ENCODE results near the gene PRPF8. TPM values are rescaled to one million over a fixed set of nuclear protein-coding genes. Genes with fewer than 3 reads are reported as not detected.

Gene PRPF8
- total RNA-seq, 1 donor from 2014 or later: 202 TPM

GRCh38 chr17:1651559-1651844 lies 33.2 kb downstream of the PRPF8 start:
- H3K9me3 Mint-ChIP-seq (ENCODE audit: unreplicated experiment): no peaks in the 10 kb centered on the region
- H4K20me1 ChIP-seq (ENCODE audit: insufficient read depth, low read length): peaks cover 49% of the 10 kb centered on the region
- no peaks in the 10 kb centered on the region for H3K79me2 ChIP-seq (ENCODE audit: insufficient read depth, low read length)
- no peak overlapping the region for H3K4me3 Mint-ChIP-seq (ENCODE audit: unreplicated experiment)
- H3K27ac ChIP-seq (ENCODE audit: low read depth, low read length): no peak overlapping the region
- TF ChIP-seq CTCF (IDR thresholded peaks at IDR 0.05; ENCODE audit: insufficient read depth, low read depth, low read length) (no peak), EZH2 (IDR thresholded peaks at IDR 0.05; ENCODE audit: insufficient read depth, low read length) (no peak)
- H3K36me3 Mint-ChIP-seq (ENCODE audit: low read depth, unreplicated experiment): peaks cover 19% of the 10 kb centered on the region
- no peak for FAIRE-seq
- H3K4me2 ChIP-seq (ENCODE audit: low read length): no peak overlapping the region
- peaks cover 12% of the 10 kb centered on the region for H3K4me1 ChIP-seq (ENCODE audit: insufficient read depth, low read length)
- peaks cover 52% of the 10 kb centered on the region for H3K36me3 ChIP-seq (ENCODE audit: insufficient read depth, low read length)
- H2AFZ ChIP-seq (ENCODE audit: low read depth, low read length): no peak overlapping the region
- no peak overlapping the region for H3K27ac Mint-ChIP-seq (ENCODE audit: unreplicated experiment)
- H3K27me3 Mint-ChIP-seq (ENCODE audit: low read depth, unreplicated experiment): no peaks in the 10 kb centered on the region
- no peak overlapping the region for H3K4me3 ChIP-seq (ENCODE audit: insufficient read depth, low read depth, low read length)
- H3K9me3 ChIP-seq (ENCODE audit: insufficient read depth, low read depth, low read length): no peaks in the 10 kb centered on the region
- DNase-seq (ENCODE audit: low read depth): no peak
- no peaks in the 10 kb centered on the region for H3K27me3 ChIP-seq (ENCODE audit: insufficient read depth, low read length)
- peaks cover 1% of the 10 kb centered on the region for H3K4me1 Mint-ChIP-seq (ENCODE audit: low read depth, unreplicated experiment)
- no peak overlapping the region for H3K9ac ChIP-seq (ENCODE audit: low read length)

- Histone ChIP-seq H3K79me2 (ENCODE audit: insufficient read depth, low read length) (no peaks in the 10 kb centered on the region), H3K4me1 (ENCODE audit: insufficient read depth, low read length) (peaks cover 12% of the 10 kb centered on the region), H4K20me1 (ENCODE audit: insufficient read depth, low read length) (peaks cover 45% of the 10 kb centered on the region), H3K36me3 (ENCODE audit: insufficient read depth, low read length) (peaks cover 47% of the 10 kb centered on the region), H3K27ac (ENCODE audit: low read depth, low read length) (no peak overlapping the region), H3K4me2 (ENCODE audit: low read length) (no peak overlapping the region), H3K27me3 (ENCODE audit: insufficient read depth, low read length) (no peaks in the 10 kb centered on the region), H2AFZ (ENCODE audit: low read depth, low read length) (no peak overlapping the region), H3K9ac (ENCODE audit: low read length) (no peak overlapping the region), H3K9me3 (ENCODE audit: insufficient read depth, low read depth, low read length) (no peaks in the 10 kb centered on the region), H3K4me3 (ENCODE audit: insufficient read depth, low read depth, low read length) (no peak overlapping the region)
- peaks cover 2% of the 10 kb centered on the region for H3K4me1 Mint-ChIP-seq (ENCODE audit: low read depth, unreplicated experiment)
- no peak overlapping the region for H3K27ac Mint-ChIP-seq (ENCODE audit: unreplicated experiment)
- H3K27me3 Mint-ChIP-seq (ENCODE audit: low read depth, unreplicated experiment): no peaks in the 10 kb centered on the region
- DNase-seq (ENCODE audit: low read depth) (no peak), FAIRE-seq (no peak)
- no peaks in the 10 kb centered on the region for H3K9me3 Mint-ChIP-seq (ENCODE audit: unreplicated experiment)
- no peak overlapping the region for H3K4me3 Mint-ChIP-seq (ENCODE audit: unreplicated experiment)
- peaks cover 15% of the 10 kb centered on the region for H3K36me3 Mint-ChIP-seq (ENCODE audit: low read depth, unreplicated experiment)
- TF ChIP-seq CTCF (IDR thresholded peaks at IDR 0.05; ENCODE audit: insufficient read depth, low read depth, low read length) (no peak), EZH2 (IDR thresholded peaks at IDR 0.05; ENCODE audit: insufficient read depth, low read length) (no peak)
Observed at GRCh38 chr17:1650731-1651558, 33.7 kb downstream of the PRPF8 start.

GRCh38 chr17:1649844-1650501 lies 34.7 kb downstream of the PRPF8 start, which contains the start of gene RILP:
Gene RILP, minus strand, starts transcription at chr17:1649866. Its CDS starts 62 bp downstream, at chr17:1649804.
- Histone ChIP-seq H2AFZ (ENCODE audit: low read depth, low read length) (peak within 1 kb of the TSS; percentile 82), H3K27me3 (ENCODE audit: insufficient read depth, low read length) (no peaks in the 10 kb centered on the region), H3K9me3 (ENCODE audit: insufficient read depth, low read depth, low read length) (no peaks in the 10 kb centered on the region), H3K4me2 (ENCODE audit: low read length) (peak within 1 kb of the TSS; percentile 93), H4K20me1 (ENCODE audit: insufficient read depth, low read length) (peaks cover 41% of the 10 kb centered on the region), H3K4me1 (ENCODE audit: insufficient read depth, low read length) (peaks cover 17% of the 10 kb centered on the region), H3K36me3 (ENCODE audit: insufficient read depth, low read length) (peaks cover 42% of the 10 kb centered on the region), H3K27ac (ENCODE audit: low read depth, low read length) (peak within 1 kb of the TSS; percentile 60), H3K79me2 (ENCODE audit: insufficient read depth, low read length) (no peaks in the 10 kb centered on the region), H3K4me3 (ENCODE audit: insufficient read depth, low read depth, low read length) (peak within 1 kb of the TSS; percentile 56), H3K9ac (ENCODE audit: low read length) (peak within 1 kb of the TSS; percentile 61)
- Mint-ChIP-seq H3K4me3 (ENCODE audit: unreplicated experiment) (peak within 1 kb of the TSS; percentile 66), H3K4me1 (ENCODE audit: low read depth, unreplicated experiment) (peaks cover 8% of the 10 kb centered on the region), H3K9me3 (ENCODE audit: unreplicated experiment) (no peaks in the 10 kb centered on the region), H3K27me3 (ENCODE audit: low read depth, unreplicated experiment) (no peaks in the 10 kb centered on the region), H3K27ac (ENCODE audit: unreplicated experiment) (peak within 1 kb of the TSS; percentile 26), H3K36me3 (ENCODE audit: low read depth, unreplicated experiment) (peaks cover 13% of the 10 kb centered on the region)
- no peak for DNase-seq (ENCODE audit: low read depth)
- TF ChIP-seq CTCF (IDR thresholded peaks at IDR 0.05; ENCODE audit: insufficient read depth, low read depth, low read length) (no peak), EZH2 (IDR thresholded peaks at IDR 0.05; ENCODE audit: insufficient read depth, low read length) (no peak)
- FAIRE-seq: no peak

Data from astrocyte (in vitro differentiated cells and primary cell).